NCI-H1436 treated with DMSO at 0.1 percent for 48 hours (cell line): ENCODE measurements around the gene DNM3.

Experiments used
- DNase-seq: peaks from one replicate; lab custom pipeline; 2025; lab: John Stamatoyannopoulos, UW

The DNM3 gene

DNA sequence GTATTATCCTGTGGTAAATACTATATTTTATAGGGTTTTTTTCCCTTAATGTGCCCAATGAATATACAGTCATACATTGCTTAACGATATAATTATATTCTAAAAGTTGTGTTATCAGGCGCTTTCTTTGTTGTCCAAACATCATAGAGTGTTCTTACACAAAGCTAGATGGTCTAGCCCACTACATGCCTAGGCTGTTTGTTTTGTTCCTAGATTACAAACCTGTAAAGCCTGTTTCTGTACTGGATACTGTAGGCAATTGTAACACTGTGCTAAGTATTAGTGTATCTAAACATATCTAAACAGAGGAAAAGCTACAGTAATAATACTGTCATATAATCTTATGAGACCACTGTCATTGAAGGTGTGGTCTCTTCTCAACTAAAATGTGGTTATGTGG lies 336.6 kb downstream of the DNM3 start:
- no peak for DNase-seq

GRCh38 chr1:172178886-172179285 lies 337.6 kb downstream of the DNM3 start:
- no peak for DNase-seq

- no peak for DNase-seq
Measured at GRCh38 chr1:172179918-172180317, 338.6 kb downstream of the DNM3 start.

DNA sequence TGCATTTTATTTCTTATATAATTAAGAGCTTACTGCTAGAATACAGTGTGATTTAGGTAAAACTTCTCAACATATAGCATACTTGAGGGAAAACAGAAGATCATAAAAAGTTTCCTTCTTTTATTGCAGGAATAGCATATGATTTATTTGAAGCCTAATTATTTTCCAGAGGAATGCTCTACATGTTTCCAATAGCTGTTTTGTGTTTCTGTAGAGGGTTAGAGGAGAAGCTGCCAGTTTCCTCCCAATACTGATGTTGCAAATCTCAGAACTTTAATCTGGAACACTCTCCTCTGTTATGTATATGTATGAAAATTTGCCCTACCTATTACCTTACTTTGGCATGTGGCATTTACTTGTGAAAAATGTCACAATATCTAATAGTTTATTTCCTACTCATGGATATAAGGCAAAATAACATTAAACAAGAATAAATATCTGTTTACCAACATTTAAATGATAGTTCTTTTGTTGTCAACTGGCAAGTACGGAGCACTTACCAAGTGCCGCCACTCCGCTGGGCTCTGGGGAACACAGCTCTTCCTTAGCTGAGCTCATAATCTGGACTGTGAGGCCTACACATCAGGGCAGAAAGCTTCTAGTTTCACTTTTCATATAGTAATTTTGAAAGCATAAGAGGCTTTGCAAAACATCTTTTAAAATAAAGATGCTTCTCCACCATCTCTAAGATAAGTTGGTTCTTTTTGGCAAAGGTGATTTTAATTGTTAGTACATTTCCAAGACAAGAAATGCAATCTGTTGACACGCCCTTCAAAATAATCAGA lies 339.4 kb downstream of the DNM3 start:
- no peak for DNase-seq

GRCh38 chr1:172184506-172185191 lies 343.4 kb downstream of the DNM3 start:
- DNase-seq: no peak

GRCh38 chr1:172185211-172185610 lies 343.9 kb downstream of the DNM3 start:
- no peak for DNase-seq

GRCh38 chr1:172185996-172186395 lies 344.7 kb downstream of the DNM3 start:
- no peak for DNase-seq

- DNase-seq: no peak
Measured at GRCh38 chr1:172201572-172201971, 360.3 kb downstream of the DNM3 start.

DNA sequence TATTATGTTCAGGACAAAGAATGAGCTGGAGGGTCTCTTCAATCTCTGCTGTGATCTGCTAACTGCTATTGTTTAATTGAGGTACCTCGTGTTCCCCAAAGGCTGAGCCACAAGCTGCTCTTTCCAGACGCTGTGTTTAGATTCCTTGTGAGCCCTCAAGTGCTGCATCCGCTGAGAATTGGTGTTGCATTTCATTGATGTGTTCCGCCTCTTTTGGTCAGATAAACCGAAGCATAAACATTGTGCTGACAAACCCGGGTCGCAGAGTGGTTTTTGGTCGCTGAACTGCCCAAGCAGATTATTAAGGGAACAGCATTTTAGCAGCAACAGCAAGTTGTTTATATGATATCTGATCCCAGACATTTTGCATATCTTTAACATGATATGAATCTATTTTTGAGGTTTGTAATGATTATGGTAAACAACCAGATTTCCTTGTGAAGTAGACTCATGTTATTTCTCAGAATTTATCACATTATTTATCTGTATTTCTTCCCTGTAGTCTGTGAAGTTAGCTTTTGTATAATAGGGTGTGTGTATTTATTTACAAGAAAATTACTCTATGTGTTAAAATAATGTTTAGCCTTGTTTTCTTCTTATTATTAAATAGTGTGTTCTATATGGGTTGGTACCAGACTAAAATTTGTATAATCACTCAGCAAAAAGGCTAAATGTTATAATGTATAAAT lies 362.0 kb downstream of the DNM3 start:
- DNase-seq: no peak

DNA sequence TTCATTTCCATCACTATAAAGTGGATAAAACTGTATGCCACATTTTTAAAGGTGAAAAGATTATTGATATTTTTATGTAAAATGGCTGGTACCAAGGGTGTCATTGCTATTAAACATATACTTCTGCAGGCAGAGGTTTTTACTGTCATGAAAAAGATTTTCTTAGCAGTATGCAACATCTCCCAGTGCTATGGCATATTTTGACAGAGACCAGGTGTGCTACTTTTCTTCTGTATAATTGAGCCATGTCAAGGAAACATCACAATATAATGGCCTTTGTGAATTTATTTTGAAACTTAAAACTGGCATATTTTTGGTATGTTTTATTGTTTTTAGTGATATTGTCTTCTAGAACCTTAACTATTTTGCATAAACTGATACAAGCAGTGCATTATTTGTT lies 362.6 kb downstream of the DNM3 start:
- DNase-seq: no peak

GRCh38 chr1:172206256-172206655 lies 365.0 kb downstream of the DNM3 start:
- no peak for DNase-seq

DNA sequence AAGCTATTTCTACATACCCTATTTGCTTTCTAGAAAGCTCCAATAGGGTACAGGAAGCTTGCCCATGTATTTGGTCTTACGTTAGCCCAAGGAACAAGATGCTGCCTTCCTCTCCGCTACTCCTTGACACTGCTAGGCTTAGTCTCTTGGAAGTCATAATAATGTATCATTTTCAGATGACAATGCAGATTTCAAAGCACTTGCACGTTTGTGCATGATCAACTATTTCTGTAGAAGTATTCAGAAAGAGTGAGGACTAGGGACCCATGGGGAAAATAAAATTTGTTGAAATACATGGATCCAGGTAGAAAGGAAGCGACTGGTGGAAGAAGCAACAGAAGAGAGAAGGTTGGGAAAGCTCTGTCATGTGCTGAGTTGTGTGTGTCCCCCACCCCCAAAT lies 367.3 kb downstream of the DNM3 start:
- DNase-seq: no peak

DNA sequence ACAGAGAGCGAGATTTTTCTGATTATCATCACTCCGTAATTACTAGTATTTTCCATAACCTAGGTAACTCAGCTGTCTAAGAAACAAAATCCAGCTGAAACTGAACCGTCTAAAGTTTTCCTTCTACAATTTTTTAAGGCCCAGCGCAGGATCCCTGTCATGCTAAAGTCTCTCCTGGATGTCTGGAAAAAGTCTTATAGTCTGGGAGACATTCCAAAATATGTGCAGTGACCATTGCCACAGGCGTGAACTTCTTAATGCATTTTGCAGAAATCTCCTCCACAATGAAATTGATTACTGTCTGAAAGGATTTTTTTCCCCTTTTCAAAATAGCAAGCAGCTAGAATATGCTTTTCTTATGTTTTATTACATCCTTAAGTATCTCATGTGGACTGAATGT lies 369.9 kb downstream of the DNM3 start:
- DNase-seq: no peak

GRCh38 chr1:172212124-172212523 lies 370.8 kb downstream of the DNM3 start:
- no peak for DNase-seq

DNA sequence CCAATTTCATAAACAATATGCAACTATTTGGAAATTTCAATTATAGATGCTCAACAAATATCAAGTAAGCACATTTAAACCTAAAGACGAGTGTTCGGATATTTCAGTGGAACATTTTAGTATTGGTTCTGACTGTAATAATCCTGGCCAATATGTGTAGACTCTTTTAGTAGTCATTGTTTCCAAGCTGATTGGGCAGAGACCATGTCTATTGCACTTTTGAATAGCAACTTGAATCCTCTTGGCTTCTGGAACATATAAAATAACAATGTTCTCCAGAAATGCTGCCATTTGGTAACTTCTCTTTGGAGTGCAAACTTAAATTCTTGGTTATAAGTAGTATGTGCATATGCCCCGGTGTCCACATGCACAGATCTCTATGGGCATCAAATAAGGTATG lies 373.7 kb downstream of the DNM3 start:
- no peak for DNase-seq

DNA sequence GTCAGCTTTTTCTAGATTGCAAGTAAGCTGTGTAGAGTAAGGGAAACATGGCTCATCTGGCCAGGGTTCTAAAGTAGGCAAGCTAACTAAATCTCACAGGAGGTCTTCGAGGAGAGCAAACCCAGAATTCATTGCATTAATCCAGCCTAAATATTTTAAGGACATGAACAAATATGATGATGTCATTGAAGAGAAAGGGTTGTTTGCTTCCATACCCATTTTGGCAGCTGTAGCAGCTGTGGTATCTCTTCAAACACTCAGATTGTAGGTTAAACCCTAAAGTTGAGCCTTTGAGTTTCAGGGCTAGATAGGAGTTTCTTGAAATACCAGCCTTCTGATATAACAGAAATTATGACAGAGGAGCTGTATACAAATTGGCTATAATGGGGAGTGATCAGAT lies 378.7 kb downstream of the DNM3 start:
- DNase-seq: no peak

DNA sequence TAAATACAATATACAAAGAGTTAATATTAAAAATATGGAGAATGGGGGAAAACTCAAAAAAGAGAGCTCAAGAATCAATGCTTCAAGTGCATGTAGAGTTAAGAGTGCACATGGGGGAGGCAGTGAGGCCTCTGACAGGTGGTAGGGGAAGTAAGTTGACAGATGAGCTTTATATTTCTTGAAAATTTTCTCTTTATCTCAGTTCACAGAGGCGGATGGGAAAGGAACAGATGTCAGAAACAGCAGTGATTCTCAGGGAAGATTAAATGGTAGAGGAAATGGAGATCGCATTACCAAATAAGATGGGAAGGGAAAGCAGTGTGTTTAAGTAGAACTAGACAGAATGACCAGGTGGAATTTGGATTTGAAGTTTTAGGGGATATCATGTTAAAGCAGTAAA lies 379.1 kb downstream of the DNM3 start:
- DNase-seq: no peak

GRCh38 chr1:172221436-172221835 lies 380.1 kb downstream of the DNM3 start:
- DNase-seq: no peak

GRCh38 chr1:172224871-172225270 lies 383.6 kb downstream of the DNM3 start:
- DNase-seq: no peak

DNA sequence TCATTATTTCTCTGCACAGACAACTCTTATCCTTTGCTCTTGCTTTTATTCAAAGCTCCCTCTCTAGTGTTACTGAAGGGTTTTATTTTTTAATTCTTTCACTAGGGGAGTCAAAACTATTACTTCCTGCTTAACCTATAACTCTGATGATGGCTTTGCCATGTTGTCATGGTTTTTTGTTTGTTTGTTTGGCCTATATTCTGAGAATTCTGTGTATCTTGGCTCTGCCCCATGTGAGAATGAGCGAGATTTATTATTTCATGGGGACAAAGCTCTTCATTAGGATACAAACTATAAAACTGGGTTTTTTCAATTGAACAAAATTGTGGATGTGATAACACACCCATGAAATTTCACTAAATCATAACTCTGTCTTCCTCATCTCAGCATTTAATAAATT lies 388.6 kb downstream of the DNM3 start:
- DNase-seq: no peak

GRCh38 chr1:172230526-172230925 lies 389.2 kb downstream of the DNM3 start:
- DNase-seq: no peak

DNA sequence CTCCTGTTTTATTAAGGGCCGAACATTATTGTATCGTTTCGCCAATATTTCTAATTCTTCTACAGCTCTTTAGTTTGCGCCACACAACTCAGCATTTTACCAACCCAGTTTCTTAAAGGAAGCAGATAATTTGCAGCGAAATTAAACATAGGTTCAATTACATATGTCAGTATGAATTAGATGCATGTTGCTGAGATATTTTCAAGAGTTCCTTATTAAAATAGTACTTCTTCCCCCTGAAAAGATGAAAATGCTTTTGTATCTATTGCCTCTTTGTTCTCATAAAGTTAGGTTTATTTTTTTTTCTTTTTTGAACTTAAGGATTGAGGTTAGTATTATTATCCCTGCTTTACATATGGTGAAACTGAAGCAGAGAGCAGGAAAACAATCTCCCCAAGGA lies 395.7 kb downstream of the DNM3 start:
- no peak for DNase-seq

- no peak for DNase-seq
Measured at GRCh38 chr1:172238158-172238557, 396.9 kb downstream of the DNM3 start.
